Omental fat pad (tissue), 4 donors: ENCODE measurements around the gene NELL1. TPM values are rescaled to one million over a fixed set of nuclear protein-coding genes. Genes with fewer than 3 reads are reported as not detected.

Source experiments
- ATAC-seq: fragments of 150-250 bp; one replicate; pipeline ENCODE4 v1.9.1; 2016; ENCODE audit warnings: mild to moderate bottlenecking, moderate library complexity; ENCODE audit not compliant: low FRiP score
- DNase-seq: peaks from one replicate; pipeline ENCODE4 v3.0.0-alpha.2; 2019; ENCODE audit warnings: low spot score
- CTCF ChIP-seq, 3 donors: fragments of 450-650 bp; IDR thresholded peaks; one replicate each; pipeline ENCODE4 v1.5.1; 2016 to 2017; ENCODE audit warnings: antibody characterized with exemption in 3 of 3, mild to moderate bottlenecking in 3 of 3, moderate library complexity in 2 of 3
- total RNA-seq, 4 donors: library from RNA; depleted of rRNA; stranded (reverse); fragments of >200 nt; gene quantifications; one replicate each; pipeline ENCODE4 v1.1.0, GENCODE V29; 2016

The NELL1 gene
- total RNA-seq, 4 donors from 2014 or later: 0.48 to 1.3 TPM; not detected in 2

- DNase-seq: no peak
- TF ChIP-seq CTCF (IDR thresholded peaks at IDR 0.05): no peak
- ATAC-seq: no peak
Measured at GRCh38 chr11:21018248-21018647, 348.9 kb downstream of the NELL1 start.

- ATAC-seq: no peak
- no peak for TF ChIP-seq CTCF (IDR thresholded peaks at IDR 0.05)
- no peak for DNase-seq
Measured at GRCh38 chr11:21026685-21027084, 357.3 kb downstream of the NELL1 start.

- ATAC-seq (no peak), DNase-seq (no peak)
- TF ChIP-seq CTCF (IDR thresholded peaks at IDR 0.05): no peak
Measured at GRCh38 chr11:21037850-21038249, 368.5 kb downstream of the NELL1 start.

- no peak for ATAC-seq
Measured at GRCh38 chr11:21038801-21039200, 369.4 kb downstream of the NELL1 start.

GRCh38 chr11:21040630-21041029, 371.2 kb downstream of the NELL1 start:
- ATAC-seq: no peak
- no peak for DNase-seq
- no peak for TF ChIP-seq CTCF (IDR thresholded peaks at IDR 0.05)

More at GRCh38 chr11:21038801-21039200, 369.4 kb downstream of the NELL1 start:
- no peak for TF ChIP-seq CTCF (IDR thresholded peaks at IDR 0.05)
- no peak for DNase-seq

- TF ChIP-seq CTCF (IDR thresholded peaks at IDR 0.05): no peak
- DNase-seq (no peak), ATAC-seq (no peak)
Measured at GRCh38 chr11:21048626-21049025, 379.2 kb downstream of the NELL1 start.

- TF ChIP-seq CTCF (IDR thresholded peaks at IDR 0.05): no peak
- DNase-seq (no peak), ATAC-seq (no peak)
Measured at GRCh38 chr11:21053466-21053865, 384.1 kb downstream of the NELL1 start.
